Measurements from ENCODE around the gene ENKD1.

GRCh38 chr16:67707790-67708189 lies 41.2 kb upstream of the ENKD1 start:
- TF ChIP-seq EZH2 (IDR thresholded peaks at IDR 0.05; ENCODE audit: low read depth, unreplicated experiment) (no peak), CTCF (conservative IDR thresholded peaks at IDR 0.05; ENCODE audit: low read depth in 2 of 2) (no peak), ZNF114 (CRISPR knock-in tag; IDR thresholded peaks at IDR 0.05) (no peak), POLR2AphosphoS5 (IDR thresholded peaks at IDR 0.05; ENCODE audit: low read depth) (no peak), EZH2phosphoT487 (IDR thresholded peaks at IDR 0.05; ENCODE audit: unreplicated experiment) (no peak), JUNB (IDR thresholded peaks at IDR 0.05; ENCODE audit: unreplicated experiment) (no peak)

Data from GM23338 (cell line).